Renal pelvis (tissue), 4 donors: ENCODE measurements around the gene P4HA2. TPM values are rescaled to one million over a fixed set of nuclear protein-coding genes. Genes with fewer than 3 reads are reported as not detected.
A peak's percentile ranks its signal among the peaks of the same experiment; 100 is the strongest.

Source experiments
- DNase-seq: peaks from one replicate; pipeline ENCODE4 v3.0.0-alpha.2; 2013
- polyA plus RNA-seq, 3 donors: library from polyadenylated mRNA; unstranded; fragments of 120-200 nt; gene quantifications; one replicate each; pipeline ENCODE4 v1.2.1, GENCODE V29; 2013; ENCODE audit not compliant: insufficient read length in 3 of 3

Gene P4HA2
- polyA plus RNA-seq, 3 donors: 32.5 to 47.3 (median 33.4) TPM

GRCh38 chr5:132266031-132266835 is 38.6 kb upstream of the P4HA2 start:
- no peak for DNase-seq

DNA sequence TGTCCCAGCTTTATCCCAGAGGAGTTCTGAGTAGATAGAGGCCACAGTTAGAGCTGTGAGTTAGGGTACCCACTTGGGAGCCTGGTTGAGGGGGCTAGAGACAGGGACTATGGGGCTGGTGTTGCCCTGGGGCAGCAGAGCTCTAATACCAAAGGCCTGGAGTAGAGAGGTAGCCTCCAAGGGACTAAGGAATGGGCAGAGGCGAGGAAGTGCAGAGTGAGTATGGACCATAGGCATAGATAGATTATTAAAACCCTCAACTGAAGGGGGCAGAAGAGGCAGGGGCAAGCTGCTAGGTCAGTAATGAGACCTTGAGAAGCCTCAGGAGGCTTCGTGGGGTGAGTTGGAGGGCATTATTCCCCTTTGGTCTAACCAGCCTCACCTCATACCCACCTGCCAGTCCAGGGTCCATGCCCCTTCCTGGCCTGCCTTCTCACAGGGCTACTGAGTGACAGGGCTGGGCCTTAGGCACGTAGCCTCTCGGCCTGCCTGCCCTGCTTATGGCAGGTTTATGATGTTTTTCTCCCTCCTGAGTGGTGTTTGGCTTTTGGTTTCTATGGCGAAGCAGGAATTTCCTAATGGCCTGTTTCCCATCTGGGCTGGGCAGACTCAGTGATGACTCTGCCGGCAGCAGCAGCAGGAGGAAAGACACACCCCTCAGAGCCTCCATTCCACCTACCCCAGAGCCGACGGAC is 37.8 kb upstream of the P4HA2 start:
- peak; percentile 84 for DNase-seq

GRCh38 chr5:132264546-132265335 is 37.1 kb upstream of the P4HA2 start:
- no peak for DNase-seq

- no peak for DNase-seq
These were observed 36.1 kb upstream of the P4HA2 start for GRCh38 chr5:132263548-132264261.

- DNase-seq: no peak
These were observed 35.4 kb upstream of the P4HA2 start for GRCh38 chr5:132262882-132263547.

DNA sequence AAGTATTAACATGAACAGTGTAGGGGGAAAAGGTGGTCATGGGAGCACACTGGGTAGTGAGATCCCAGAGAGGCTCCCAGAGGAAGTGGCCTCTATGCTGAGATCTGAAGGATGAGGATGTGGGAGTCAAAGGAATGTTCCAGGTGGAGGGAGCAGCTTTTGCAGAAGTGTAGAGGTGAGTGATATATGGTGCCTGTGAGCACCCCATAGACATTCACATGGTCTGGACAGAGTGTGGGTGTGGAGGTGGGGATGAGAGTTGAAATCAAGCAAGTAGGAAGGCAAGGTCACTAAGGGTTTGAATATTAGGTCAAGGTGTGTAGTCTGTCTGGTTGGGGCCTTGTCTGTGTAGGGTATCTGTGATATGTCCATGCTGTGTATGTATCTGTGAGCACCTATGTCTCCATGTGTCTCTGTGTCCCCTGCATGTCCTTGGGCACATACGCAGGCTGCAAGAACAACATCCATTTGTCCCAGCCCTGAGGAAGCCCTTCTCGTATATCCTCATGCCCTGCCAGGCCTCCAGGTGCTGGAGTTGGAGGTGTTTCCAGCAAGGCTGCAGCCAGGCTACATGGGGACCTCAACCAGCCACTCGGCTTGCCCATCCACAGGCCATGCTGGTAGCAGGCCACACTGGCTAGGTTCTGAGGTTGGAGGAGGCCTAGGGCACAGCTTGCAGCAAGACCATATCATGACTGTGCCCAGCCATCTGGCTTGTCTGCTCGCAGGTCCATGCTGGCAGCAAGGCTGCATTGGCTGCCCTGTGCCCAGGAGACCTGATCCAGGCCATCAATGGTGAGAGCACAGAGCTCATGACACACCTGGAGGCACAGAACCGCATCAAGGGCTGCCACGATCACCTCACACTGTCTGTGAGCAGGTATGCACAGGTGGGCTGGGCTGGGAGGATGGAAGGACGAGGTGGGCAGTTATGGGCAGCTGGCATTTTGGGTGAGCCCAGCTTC is 34.5 kb upstream of the P4HA2 start:
- DNase-seq: no peak

GRCh38 chr5:132260714-132261551 is 33.3 kb upstream of the P4HA2 start:
- no peak for DNase-seq

DNA sequence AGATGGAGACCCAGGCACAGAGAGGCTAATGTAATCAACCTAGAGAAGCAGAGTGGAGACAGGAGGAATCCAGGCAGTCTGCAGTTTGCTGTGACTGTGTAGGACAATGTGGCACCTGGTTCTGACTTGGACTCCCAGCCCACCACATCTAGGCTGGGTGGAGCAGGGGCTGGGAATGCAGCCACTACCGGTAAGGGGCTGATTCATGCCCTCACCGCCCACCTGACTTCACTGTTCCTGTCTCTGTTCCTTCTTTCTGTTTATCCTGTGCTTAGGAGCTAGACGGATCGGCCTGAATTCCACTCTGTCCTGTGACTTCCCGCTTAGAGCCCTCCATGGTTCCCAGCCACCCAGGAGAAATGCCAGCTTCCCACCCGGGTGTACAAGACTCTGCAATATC is 32.4 kb upstream of the P4HA2 start:
- no peak for DNase-seq

DNA sequence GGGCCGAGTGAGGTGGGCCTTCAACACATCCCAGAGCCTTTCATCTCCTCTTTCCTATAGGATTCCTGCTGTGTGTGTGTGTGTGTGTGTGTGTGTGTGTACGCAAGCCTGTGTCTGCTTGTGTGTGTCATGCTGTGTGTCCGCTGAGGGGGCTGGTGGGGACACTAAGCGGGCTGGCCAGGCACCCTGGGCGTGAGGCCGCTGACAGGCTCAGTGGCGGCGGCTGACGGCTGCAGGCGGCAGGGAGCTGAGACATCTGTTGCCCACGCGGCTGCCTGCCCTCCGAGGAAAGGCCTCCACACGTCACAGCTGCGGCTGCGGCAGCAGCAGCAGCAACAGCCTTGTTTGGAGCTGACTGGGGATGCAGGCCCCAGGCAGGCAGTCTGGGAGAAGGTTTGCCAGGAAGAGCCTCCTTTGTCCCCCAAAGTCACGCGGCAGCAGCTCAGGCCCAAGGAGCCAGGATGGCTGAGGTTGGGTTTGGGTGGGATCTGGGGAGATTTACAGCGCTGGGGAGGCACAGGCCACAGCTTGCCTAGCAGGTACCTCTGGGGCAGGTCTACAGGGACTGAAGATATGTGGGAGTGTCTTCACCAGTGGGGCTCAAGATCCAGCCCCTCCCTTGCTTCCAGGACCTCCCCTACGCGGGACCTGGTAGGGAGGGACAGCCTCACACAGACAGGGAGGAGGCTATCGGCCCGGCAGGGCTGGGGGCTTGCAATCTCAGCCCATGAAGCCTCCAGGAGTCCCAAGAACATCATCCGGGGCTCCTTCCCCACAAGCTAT is 31.6 kb upstream of the P4HA2 start:
- DNase-seq: no peak

DNA sequence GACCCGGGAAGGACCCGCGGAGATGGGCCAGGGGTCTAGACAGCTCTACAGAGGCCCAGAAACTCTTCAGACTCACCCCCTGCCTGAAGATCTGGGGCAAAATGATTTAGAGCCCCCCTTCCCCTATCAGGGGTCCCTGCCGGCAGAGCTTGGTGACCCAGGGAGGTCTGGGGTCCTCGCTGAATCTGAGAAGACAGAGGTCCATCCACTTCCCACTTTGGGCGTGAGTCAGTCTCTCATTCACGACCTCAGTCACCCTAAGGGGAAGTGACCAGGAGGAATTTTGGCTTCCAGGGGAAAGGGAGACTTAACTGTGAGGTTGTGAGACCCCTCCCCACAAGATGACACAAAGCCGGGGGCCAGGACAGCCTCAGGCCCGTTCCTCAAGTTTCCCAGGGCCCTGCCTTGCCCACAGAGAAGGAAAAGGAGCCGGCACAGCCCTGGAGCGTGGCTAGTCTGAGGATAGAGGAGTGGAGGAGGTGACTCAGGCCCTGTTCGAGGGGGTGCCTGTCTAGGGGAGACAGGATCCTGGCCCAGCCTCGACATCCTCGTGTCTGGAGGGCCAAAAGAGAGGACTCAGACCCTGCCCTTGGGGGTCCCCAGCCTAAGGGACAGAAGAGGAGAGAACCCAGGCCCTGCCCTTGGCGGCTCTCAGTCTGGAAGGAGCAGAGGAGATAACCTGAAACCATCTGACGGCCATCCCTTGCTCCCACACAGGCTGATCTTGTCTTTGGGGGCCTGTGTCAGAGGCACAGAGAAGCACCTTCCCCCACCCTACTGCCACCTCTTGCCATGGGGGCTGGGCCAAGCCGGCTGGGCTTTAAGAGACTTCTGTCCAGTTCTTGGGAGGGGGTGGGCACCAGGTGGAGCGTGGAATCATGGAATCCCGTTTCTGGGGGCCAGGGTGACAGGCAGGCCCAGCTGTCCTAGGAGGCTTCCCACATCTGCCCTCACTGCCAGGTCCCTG is 30.7 kb upstream of the P4HA2 start:
- DNase-seq: no peak

DNA sequence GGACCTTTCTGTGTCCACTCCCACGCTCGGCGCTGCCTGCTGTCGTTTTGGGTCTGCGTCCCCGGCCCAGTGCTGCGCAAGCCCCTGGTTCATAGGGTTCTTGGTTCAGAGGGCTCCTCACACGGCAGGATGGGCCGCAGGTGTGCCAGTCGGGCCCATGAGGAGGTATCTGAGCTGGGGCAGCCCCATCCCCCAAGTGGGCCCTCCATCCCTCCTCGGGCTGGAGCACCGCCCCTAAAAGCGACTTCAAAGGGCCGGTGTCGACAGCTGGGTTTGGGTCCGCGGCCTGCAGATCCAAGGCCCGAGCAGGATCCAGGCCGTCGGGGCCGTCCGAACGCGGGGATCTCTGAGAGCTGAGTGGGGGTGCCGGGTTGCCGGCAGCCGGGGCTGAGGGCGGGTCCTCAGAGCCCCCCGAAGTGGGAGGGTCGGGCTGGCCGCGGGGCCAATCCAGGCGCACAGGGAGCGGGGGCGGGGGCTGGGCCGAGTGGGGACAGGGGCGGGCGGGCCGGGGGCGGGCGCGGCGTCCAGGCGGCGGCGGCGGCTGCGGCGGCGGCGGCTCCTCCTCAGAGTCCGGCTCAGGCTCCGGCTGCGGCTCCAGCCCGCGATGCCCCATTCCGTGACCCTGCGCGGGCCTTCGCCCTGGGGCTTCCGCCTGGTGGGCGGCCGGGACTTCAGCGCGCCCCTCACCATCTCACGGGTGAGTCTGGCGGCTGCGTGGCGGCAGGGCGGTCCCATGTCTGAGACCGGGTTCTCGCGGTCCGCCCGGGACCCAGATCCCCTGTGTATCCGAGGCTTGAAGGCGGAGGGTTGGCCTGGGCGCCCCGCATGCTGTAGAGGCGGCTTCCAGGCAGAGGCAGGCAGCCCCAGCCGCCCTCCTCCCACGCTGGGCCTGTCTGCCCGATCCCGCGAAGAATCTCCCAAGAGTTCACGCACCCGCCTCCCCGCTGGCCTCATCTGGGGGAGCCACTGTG is 29.8 kb upstream of the P4HA2 start, which contains the start of gene PDLIM4:
Gene PDLIM4 (plus strand): TSS at position 566 of the 971 bp plus-strand sequence. CDS start 39 bp downstream, at position 605.
- DNase-seq: no peak

- DNase-seq: no peak
These were observed 29.1 kb upstream of the P4HA2 start for GRCh38 chr5:132256783-132257130.

- DNase-seq: no peak
These were observed 28.6 kb upstream of the P4HA2 start for GRCh38 chr5:132256086-132256782.

DNA sequence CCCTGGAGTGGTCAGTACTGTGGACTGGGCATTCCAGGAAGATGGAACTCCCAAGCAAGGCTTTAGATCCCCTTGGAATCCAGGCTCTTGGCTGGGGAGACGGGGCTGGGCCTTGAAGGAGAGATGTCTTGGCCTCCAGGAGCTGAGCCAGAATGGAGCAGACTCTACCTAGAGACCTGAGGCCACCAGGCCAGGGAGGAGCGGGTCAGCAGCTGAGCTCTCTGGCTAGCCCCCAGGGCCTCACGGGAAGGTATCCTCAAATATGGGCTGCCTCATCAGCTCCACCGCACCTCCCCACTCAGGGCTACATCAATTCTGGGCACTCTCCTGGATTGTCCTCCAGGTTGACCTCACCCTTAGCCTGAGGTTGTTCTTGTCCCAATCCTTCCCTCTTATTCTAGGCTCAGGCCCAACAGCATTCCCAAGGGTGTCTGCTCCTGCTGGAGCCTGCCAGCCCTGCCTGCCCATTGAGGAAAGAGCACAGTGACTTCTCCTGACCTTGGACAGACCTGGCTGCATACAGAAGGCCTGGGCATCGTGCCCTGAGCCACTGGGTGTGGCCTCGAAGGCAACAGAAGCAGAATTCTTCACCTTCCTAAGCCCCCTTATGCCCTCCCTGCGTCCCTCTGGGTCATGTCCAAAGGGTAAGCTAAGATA is 26.8 kb upstream of the P4HA2 start:
- no peak for DNase-seq
